A673 (cell line): ENCODE measurements around the gene CDK5RAP2.
"Not testable (repeated sequence)": the region's sequence is repeated elsewhere in the genome, so short reads cannot be mapped to it uniquely, and the experiment has no call there.

Experiments
- EZH2 ChIP-seq: fragments of 200-600 bp; sonication (generic); IDR thresholded peaks from 2 replicates; pipeline ENCODE4 v1.6.1; 2017; ENCODE audit warnings: borderline replicate concordance, low read depth, mild to moderate bottlenecking, mixed read lengths, antibody characterized with exemption, low read length; ENCODE audit not compliant: poor library complexity, severe bottlenecking
- TF ChIP-seq, protein P1 (sequence below): fragments of 300-800, 200-600 bp; sonication (generic); conservative IDR thresholded peaks from 2 replicates; pipeline ENCODE4 v1.5.1; 2017; ENCODE audit warnings: low read depth, mild to moderate bottlenecking, antibody characterized with exemption, low read length, moderate library complexity, mixed read lengths

- TF ChIP-seq, protein P1, sequence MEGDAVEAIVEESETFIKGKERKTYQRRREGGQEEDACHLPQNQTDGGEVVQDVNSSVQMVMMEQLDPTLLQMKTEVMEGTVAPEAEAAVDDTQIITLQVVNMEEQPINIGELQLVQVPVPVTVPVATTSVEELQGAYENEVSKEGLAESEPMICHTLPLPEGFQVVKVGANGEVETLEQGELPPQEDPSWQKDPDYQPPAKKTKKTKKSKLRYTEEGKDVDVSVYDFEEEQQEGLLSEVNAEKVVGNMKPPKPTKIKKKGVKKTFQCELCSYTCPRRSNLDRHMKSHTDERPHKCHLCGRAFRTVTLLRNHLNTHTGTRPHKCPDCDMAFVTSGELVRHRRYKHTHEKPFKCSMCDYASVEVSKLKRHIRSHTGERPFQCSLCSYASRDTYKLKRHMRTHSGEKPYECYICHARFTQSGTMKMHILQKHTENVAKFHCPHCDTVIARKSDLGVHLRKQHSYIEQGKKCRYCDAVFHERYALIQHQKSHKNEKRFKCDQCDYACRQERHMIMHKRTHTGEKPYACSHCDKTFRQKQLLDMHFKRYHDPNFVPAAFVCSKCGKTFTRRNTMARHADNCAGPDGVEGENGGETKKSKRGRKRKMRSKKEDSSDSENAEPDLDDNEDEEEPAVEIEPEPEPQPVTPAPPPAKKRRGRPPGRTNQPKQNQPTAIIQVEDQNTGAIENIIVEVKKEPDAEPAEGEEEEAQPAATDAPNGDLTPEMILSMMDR: not testable (repeated sequence)
- TF ChIP-seq EZH2: not testable (repeated sequence)
Observed at GRCh38 chr9:120515481-120515880, 64.5 kb downstream of the CDK5RAP2 start.
